ENCODE data around the gene EYS.
"Not testable (repeated sequence)": the region's sequence is repeated elsewhere in the genome, so short reads cannot be mapped to it uniquely, and the experiment has no call there.

EYS gene

DNA sequence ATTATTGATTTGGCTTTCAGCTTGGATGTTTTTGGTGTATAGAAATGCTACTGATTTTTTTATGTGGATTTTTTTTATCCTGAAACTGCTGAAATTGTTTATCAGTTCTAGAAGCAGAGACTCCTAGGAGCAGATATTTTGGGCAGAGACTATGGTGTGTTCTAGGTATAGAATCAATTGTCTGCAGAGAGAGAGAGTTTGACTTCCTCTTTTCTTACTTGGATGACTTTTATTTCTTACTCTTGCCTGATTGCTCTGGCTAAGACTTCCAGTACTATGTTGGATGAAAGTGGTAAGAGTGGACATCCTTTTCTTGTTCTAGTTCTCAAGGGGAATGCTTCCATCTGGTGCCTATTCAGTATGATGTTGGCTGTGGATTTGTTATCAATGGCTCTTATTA lies 1700.8 kb downstream of the EYS start:
- no peak for DNase-seq

DNA sequence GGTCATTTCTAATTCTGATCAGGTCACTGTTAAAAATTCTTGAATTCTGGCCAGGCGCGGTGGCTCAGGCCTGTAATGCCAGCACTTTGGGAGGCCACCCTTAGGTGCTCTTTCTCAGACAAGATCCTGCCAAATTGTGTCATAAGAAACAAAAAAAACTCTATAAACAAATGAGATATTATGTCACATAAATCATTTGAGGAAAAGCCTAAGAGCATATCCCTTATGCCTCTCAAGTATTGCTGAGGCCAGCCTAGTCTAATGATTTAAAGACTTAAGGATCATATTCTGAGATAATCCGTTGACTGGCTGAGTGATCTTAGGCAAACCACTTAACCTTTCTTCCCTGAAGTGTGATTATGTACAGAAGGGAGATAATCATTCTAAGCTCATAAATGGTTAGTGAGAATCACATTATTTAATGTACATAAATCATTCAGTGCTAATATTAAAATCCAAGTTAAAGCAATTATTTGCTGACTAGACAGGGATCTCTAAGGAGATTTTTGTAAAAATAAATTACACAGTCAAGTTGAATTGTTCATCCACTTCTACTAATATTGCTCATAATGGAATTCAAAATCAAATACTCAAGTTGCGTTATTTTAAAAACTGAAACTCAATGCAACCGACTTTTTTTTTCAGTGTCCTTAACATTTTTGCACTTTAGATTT lies 1706.1 kb downstream of the EYS start:
- no peak for DNase-seq

DNA sequence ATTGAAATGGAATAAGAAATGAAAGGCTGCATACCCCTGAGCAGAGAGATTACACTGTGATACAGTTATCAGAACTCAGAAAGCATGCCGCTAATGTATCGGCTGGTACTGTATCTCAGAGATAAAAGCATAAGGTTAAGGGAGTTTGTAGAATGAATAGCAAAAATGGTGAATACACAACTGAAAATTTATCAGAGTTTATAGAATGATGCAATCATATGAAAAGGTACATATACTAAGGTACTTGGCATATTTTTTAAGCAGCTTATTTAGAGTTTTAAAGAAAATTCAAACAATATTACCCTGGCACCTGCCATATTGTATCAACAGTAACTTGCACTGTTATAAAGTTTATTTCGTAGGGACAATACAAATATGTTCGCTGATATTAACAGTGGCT lies 1707.4 kb downstream of the EYS start:
- no peak for DNase-seq

DNA sequence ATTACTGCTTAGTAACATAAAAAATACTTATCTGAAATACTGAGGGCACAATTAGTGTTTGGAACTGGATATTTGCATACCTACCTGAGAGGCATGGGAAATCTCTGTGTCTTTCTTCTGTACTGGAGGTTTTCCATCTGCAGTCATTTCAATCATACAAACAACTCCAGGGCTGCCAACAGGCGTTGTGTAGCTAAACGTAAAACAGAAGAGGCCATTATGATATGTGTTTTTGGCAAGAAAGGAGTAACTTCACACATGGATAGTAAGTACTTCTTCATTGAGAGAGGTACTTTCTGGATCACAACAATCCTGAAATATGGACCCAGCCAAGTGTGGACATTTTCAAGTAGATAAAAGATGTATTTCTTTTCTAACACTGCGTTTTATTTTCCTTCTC lies 1708.0 kb downstream of the EYS start:
- no peak for DNase-seq

DNA sequence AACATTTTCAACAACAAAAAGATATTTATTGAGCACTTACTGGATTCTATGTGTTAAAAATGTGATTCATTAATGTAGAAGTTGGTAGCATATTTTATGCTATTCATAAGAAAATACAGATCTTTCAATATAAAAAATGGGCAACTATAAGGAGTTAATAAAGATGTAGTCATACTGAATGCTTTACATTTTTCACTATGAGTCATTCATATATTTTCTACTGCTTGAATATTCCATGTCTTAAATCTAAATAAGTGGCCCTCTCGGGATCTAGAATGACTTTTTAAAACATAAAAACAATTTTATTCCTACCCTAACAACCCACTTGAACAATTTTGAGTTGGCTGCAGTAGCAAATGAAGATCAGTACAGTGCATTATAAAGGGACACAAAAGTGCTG lies 1709.3 kb downstream of the EYS start:
- DNase-seq: no peak

DNA sequence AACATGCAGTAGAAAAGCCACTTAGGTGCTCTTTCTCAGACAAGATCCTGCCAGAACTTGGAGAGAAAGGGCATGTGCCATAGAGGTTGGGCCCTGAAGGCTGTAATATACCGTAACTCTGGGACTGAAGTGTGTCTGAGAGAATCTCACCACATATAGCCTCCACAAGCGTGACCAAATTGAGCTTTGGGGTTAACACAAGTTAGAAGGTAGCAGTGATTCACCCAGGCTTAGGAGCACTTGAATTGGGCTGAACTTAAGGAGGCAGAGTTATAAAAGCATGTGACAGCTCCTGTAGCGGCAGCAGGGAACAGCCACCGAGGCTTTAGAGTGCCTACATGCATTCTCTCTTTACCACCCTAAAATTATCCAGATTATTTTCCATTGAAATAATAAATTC lies 1709.8 kb downstream of the EYS start:
- no peak for DNase-seq

DNA sequence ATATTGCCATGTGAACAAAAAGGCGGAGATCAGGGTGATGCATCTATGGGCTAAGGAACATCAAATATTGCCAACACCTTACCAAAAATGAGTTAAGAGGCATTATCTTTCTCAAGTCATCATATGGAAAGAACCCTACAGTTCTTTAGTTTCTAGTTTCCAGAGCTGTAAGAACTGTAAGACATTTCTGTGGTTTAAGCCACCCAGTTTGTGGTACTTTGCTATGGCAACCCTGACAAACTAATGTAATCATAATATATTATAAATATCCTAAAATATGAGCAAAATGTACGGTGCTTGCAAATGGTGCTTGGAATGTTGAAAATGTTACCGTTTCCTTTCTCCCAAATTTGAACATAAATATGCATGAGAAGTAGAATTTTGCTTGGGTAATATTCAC lies 1721.8 kb downstream of the EYS start:
- DNase-seq: no peak

DNA sequence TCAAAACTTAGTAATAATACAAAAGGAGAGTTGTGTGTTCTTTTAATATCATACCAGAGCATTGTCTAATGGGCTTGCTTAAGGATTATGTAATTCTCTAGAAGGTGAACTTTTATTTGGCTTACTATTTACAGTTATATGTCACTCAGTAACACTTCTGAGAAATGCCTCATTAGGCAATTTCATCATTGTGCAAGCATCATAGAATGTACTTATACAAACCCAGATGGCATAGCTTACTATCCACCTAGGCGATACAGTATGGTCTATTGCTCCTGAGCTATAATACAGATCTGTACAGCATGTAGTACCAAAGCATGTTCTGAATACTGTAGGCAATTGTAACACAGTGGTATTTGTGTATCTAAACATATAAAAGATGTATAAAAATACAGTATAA lies 1731.3 kb downstream of the EYS start:
- no peak for DNase-seq

DNA sequence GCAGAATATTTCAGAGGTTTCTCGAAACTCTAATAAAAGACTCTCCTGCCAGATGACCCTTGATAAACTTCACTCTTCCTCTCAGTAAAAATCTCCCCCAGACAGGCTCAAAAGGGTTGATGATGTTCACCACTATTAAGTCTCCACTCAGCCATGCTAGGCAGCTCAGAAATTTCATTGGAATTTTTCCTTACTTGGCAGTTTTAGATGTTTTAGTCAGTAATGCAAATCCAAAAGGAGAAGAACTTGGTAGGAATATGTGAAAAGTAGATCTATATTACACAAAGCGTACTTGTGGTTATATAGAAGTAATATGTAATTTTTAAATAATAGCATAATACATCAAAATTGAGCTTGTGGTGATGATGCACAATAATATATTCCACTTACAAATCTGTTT lies 1738.4 kb downstream of the EYS start:
- DNase-seq: no peak

DNA sequence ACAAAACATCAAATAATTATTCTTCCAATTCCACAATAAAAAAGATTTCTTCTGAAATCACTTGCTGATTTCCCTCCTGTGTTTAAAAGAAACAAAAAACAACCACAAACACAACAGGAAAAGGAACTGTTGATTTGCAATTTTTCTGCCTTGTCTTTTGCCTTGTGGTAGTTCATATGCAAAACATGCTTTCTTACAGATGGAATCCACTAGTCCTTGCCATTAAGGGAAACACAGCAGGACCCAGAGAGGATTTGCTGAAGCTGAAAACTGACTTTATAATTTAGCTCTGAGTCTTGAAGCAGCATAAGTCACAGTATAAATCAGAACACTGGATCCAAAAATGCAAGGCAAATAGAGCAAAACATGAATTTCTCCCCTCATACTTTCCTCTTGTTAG lies 1742.7 kb downstream of the EYS start:
- DNase-seq: no peak

DNA sequence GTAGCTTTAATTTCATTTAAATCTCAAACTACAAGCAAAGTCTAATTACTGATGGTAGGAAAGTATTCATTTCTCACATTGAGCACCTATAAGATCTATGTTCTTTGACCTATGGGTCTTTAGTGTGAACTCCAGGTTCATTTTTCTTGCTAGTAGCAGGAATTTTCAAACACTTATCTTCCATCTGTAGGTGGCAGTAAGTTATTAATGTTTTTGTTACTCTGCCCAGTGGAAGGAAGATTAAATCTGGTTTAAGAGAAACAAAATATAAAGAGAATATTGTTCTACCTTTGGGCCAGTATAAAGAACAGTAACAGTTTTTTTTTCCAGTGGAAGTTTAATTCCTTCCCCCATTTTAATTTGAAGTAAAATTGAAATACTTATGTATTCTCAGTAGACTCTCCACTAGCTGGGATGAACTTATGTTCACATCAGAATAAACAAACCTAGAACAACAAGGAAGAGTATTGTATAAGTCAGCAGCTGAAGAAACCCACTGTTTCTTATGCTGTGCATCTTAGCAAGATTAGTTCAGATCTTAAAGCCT lies 1743.2 kb downstream of the EYS start:
- DNase-seq: no peak

DNA sequence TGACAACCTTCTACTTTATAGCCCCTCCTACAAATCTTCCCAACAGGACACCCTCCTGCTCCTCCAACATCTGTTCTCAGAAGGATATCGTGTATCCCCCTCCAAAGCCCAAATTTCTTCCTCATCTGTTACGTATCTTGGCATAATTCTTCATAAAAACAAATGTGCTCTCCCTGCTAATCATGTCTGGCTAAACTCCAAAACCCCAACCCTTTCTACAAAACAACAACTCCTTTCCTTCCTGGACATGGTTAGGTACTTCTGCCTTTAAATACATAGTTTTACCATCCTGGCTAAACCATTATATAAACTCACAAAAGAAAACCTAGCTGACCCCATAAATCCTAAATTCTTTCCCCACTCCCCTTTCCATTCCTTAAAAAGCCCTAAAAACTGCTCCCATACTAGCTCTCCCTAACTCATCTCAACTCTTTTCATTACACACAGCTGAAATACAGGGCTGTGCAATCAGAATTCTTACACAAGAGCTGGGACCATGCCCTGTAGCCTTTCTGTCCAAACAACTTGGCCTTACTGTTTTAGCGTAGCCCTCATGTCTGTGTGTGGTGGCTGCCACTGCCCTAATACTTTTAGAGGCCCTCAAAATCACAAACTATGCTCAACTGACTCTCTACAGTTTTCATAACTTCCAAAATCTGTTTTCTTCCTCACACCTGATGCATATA lies 1753.5 kb downstream of the EYS start:
- not testable (repeated sequence) for DNase-seq

DNA sequence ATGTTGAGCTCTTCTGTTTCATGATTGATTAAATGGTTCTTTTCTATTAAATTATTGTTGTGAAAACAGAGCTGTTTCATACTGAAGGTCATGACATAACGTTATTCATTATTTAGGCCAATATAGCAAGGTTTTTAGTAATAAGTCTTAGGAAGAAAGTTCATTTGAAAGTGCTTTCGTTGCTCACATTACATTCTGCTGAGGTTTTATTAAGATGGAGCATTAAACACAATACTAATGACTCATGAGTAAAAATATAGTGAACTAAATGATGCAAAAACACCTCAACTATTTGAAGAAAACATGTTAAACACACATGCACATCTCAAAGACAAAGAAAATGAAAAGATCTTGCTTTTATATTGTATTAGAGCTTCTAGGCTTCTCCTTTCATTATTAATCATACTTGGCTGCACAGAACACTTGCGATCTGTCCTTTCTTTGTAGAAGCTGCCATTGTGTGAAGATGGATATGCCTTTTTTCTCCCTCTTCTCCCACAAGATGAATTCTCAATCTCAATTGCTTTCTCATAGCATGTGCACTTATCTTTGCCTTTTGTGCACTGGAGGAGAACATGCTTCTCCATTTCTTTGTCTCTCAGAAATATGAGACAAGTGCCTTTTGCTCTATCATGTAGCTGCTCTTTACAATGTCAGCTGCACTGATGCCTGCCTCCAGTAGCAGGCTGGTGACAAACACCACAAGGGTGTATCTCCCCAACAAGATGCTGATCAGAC lies 1759.1 kb downstream of the EYS start:
- DNase-seq: no peak

DNA sequence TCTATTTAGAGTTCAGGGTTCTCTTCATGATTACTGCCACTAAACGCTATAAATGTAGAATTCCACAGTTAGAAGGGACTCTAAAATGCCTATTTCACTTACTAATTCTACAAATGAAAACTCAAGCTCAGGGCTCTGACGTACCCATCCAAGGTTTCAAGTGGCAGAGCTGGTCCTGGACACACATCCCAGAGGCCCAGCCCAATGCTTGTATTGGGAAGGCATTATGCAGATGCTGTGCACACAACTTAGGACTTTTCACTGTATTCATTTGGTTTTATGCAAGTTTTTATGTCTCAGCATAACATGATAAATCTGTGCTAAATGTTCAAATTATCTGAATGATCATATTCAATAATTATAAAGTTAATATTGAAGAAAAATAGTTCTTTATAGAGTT lies 1761.0 kb downstream of the EYS start:
- DNase-seq: no peak

DNA sequence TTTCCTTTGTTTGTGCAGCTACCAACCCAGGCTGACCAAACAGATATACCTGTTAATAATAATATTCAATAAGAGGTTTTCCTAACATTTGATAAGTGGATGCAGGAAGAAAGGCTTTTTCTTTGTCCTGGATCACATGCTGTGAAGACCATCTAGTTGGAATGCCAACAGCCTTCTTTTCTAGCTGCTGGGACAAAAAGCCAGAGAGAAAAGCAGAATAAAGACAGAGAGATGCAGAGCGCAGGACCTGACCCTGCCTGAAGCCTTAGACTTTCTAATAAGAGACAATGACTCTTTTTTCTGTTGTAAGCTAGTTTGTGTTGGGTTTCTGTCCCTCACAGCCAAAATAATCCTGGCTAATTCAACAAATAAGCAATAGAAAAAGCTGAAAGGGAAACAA lies 1763.2 kb downstream of the EYS start:
- no peak for DNase-seq

DNA sequence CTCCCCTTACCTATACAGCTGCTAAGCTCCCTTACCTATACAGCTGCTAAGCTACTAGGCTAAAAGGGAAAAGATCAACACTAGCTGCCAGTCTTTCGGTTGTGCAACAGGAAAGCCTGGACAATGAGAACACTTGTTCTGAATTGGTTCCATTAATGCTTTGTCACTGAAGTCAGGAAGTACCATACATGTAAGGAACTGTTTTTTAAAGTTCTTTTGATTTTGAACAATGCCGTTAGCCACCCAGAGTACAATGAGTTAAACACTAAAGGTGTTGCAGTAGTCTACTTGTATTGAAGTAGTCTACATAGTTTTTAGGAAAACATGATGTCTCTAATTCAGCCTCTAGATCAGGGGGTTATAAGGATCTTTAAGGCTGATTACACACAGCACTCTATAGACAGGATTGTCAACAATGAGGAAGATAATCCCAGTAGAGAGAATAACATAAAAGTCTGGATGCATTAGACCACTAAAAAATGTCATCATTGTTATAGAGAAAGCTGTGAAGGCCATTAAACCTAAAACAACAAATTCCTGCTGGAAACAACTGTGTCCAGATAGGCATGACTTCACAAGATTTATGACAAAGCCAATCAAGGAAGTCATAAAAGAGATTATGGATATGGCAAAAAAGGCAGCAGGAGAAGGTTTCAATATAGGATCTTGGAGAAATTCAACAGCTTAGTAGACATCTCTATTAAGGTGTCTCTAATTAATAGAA lies 1765.1 kb downstream of the EYS start:
- DNase-seq: no peak

DNA sequence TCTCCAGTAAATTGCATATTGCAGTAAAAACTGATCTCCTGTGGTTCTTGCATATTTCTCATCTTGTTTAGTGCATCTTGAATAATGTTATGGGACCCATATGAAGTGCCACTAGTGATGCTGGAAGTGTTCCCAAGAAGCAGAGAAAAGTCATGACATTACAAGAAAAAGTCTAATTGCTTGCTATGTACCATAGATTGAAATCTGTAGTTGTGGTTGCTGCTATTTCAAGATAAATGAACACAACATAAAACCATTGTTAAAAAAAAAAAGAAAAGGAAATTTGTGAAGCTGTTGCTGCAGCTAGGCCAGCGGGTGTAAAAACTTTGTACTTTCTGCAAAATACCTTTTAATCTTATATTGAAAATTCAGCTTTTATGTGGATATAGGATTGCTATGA lies 1767.0 kb downstream of the EYS start:
- DNase-seq: no peak

DNA sequence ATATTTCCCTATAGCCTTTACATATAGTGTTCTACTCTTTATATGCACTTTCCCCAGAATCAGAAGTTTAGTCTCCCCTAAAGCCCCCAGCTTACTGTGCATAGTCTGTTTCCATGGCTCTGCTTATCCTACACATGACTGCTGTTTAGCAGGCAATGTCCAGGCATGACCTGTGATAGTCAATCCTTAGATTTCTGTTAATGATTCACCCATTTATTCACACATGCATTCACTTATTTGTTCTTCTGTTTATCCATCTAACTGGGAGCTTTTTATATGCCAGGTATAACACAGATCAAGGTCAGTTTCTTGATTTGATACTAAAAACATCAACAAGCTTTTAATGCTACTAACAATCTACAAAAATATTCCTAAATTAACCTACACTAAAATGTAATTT lies 1770.6 kb downstream of the EYS start:
- DNase-seq: no peak

DNA sequence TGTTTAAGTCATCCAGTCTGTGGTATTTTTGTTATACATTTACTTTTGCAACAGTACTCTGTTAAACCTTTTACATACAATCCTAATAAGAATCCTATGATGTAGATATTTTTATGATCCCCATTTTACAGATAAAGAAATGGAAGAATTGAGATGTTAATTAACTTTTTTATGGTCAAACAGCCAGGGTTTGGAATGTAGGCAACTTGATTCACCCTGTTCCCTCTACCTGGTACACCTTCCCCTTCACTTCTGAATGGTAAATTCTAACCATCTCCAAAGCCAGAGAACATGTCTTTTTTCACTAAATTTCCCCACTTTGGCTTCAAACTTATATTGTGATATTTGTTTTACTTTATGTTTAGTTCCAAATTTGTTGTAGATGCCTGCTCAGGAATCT lies 1771.3 kb downstream of the EYS start:
- no peak for DNase-seq

DNA sequence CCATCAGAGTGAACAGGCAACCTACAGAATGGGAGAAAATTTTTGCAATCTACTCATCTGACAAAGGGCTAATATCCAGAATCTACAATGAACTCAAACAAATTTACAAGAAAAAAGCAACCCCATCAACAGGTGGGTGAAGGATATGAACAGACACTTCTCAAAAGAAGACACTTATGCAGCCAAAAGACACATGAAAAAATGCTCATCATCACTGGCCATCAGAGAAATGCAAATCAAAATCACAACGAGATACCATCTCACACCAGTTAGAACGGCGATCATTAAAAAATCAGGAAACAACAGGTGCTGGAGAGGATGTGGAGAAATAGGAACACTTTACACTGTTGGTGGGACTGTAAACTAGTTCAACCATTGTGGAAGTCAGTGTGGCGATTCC lies 1773.1 kb downstream of the EYS start:
- DNase-seq: not testable (repeated sequence)

DNA sequence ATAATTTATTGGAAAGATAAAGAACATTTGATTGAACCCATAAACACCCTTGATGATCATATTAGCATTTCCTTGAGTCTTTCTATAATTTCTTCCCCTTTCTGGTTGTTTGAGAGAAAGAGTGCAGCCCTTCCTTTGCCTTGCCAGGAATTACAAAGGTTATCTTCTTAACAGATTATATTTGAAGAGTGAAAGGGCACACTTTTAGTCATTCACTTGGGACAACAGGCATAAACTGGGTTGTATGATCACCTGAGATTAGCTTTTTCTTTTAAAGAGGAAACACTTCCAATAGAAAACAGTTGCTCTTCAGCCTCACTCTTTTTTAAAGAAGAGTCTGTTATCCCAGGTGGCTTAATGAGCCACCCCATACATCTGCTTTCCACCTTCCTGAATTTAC lies 1776.2 kb downstream of the EYS start:
- DNase-seq: no peak

DNA sequence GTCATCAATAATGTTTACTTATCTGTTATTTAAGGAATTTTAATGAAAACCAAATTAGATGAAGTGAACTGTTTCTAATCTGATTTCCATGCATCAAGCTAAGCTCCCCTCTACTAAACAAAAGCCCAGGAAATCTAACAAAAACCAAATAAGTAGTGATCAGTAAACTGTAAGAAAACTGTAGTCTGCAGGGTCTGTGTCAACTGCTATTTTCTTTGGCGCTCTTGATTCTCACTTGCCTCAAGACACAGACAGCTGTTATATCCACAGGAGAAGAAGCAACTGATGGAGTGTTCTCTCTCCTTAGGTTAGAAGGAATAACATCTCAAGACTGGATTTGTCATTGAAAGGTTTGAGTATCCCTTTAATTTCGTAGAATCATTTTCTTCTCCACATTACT lies 1777.9 kb downstream of the EYS start:
- DNase-seq: no peak

DNA sequence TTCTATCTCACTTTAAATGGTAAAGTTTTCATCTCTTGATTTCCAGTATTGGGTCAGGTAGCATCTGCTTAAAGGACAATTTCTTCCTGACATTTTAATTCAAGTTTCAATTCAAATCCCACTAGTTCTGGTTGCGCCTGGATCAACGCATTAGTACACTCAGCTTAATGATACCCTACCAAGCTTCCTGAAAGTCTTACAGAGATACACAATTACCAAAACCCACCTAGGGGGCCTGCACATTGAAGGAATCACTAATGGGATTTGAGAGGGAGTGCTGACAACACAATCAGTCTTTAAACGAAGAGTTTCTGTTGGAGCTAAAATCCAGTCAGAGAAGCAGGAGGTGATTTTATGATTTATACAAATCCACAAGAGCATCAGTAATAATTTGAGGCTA lies 1778.4 kb downstream of the EYS start:
- DNase-seq: no peak
